ENCODE measurements around the gene POTEC. TPM values are rescaled to one million over a fixed set of nuclear protein-coding genes. Genes with fewer than 3 reads are reported as not detected.
"Not testable (repeated sequence)": the region's sequence is repeated elsewhere in the genome, so short reads cannot be mapped to it uniquely, and the experiment has no call there.

POTEC gene
- total and polyA plus RNA-seq, 2 donors (not counting 3 experiments of a cell fraction or from before 2014, with no cell fraction given): not detected

DNA sequence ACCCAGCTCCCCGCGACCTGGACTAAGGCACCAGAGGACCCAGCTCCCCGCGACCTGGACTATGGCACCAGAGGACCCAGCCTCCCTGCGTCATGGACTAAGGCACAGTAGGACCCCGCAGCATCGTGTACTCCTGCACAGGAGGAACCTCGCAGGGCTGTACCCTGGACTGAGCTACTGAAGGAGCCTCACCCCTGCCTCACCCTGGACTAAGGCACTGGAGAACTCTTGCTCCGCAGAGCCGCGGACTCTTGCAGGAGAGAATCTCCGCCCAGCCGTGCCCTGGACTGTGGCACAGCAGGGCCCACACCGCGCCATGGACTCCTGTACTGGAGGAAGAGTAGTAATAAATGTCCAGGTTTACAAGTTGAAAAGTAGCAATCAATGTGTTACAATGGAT is 67.9 kb downstream of the POTEC start:
- H3K9me1 ChIP-seq (replicated peaks; ENCODE audit: control insufficient read depth, extremely low read depth, insufficient read depth, low read length); BruUV-seq (replicated peaks); H3K79me2 ChIP-seq (ENCODE audit: control insufficient read depth, insufficient read depth, low read length); intact Hi-C loops (cut with micrococcal nuclease); DNase-seq (ENCODE audit: low read depth, low spot score); H3K9me3 ChIP-seq (replicated peaks; ENCODE audit: control insufficient read depth, insufficient read depth, low read length); H3K27me3 ChIP-seq (ENCODE audit: control insufficient read depth in 2 of 2, insufficient read depth in 2 of 2, low read length in 2 of 2); H3K4me3 ChIP-seq (replicated peaks in 1 of 3; ENCODE audit: insufficient read depth in 1 of 3, low read depth in 1 of 3, low read length in 3 of 3); H3K4me2 ChIP-seq (ENCODE audit: insufficient read depth, low read length); H2AFZ ChIP-seq (ENCODE audit: low read depth, low read length); dilution Hi-C loops (cut with MboI; ENCODE audit: extremely low pct_ligation_motif_present, low sequenced_read_pairs); H3K4me1 ChIP-seq (ENCODE audit: control insufficient read depth, extremely low read depth, insufficient read depth, low read length); H4K20me1 ChIP-seq (replicated peaks; ENCODE audit: control insufficient read depth, extremely low read depth, insufficient read depth, low read length); CTCF ChIA-PET; H3K27ac ChIP-seq (ENCODE audit: insufficient read depth, low read depth, low read length); H3K9ac ChIP-seq (replicated peaks; ENCODE audit: extremely low read depth, insufficient read depth, low read length); H3K36me3 ChIP-seq (ENCODE audit: control insufficient read depth in 2 of 2, extremely low read depth in 1 of 2, insufficient read depth in 2 of 2, low read length in 2 of 2); POLR2A ChIA-PET; FAIRE-seq: not testable (repeated sequence)

DNA sequence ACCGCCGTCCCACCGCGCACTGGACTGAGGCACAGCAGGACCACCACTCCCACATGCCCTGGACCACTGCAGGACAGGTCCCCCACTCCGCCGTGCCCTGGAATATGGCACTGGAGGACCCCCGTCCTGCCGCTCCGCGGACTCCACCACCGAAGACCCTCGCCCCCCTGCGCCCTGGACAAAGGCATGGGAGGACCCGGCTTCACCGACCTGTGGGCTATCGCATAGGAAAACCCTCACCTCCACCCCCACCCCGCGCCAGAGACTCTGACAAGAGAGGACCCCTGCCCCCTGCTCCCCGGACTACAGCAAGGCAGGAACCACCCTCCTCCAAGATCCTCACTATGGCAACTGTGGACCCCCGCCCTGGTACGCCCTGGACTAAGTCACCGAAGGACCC is 68.6 kb downstream of the POTEC start:
- H2AFZ ChIP-seq (ENCODE audit: low read depth, low read length); DNase-seq (ENCODE audit: low read depth, low spot score); H3K9me3 ChIP-seq (replicated peaks; ENCODE audit: control insufficient read depth, insufficient read depth, low read length); H3K4me2 ChIP-seq (ENCODE audit: insufficient read depth, low read length); H3K27me3 ChIP-seq (ENCODE audit: control insufficient read depth in 2 of 2, insufficient read depth in 2 of 2, low read length in 2 of 2); H3K27ac ChIP-seq (ENCODE audit: insufficient read depth, low read depth, low read length); H4K20me1 ChIP-seq (replicated peaks; ENCODE audit: control insufficient read depth, extremely low read depth, insufficient read depth, low read length); BruUV-seq (replicated peaks); H3K4me3 ChIP-seq (replicated peaks in 1 of 3; ENCODE audit: insufficient read depth in 1 of 3, low read depth in 1 of 3, low read length in 3 of 3); dilution Hi-C loops (cut with MboI; ENCODE audit: extremely low pct_ligation_motif_present, low sequenced_read_pairs); H3K9me1 ChIP-seq (replicated peaks; ENCODE audit: control insufficient read depth, extremely low read depth, insufficient read depth, low read length); FAIRE-seq; H3K79me2 ChIP-seq (ENCODE audit: control insufficient read depth, insufficient read depth, low read length); CTCF ChIA-PET; POLR2A ChIA-PET; intact Hi-C loops (cut with micrococcal nuclease); H3K36me3 ChIP-seq (ENCODE audit: control insufficient read depth in 2 of 2, extremely low read depth in 1 of 2, insufficient read depth in 2 of 2, low read length in 2 of 2); H3K9ac ChIP-seq (replicated peaks; ENCODE audit: extremely low read depth, insufficient read depth, low read length); H3K4me1 ChIP-seq (ENCODE audit: control insufficient read depth, extremely low read depth, insufficient read depth, low read length): not testable (repeated sequence)

DNA sequence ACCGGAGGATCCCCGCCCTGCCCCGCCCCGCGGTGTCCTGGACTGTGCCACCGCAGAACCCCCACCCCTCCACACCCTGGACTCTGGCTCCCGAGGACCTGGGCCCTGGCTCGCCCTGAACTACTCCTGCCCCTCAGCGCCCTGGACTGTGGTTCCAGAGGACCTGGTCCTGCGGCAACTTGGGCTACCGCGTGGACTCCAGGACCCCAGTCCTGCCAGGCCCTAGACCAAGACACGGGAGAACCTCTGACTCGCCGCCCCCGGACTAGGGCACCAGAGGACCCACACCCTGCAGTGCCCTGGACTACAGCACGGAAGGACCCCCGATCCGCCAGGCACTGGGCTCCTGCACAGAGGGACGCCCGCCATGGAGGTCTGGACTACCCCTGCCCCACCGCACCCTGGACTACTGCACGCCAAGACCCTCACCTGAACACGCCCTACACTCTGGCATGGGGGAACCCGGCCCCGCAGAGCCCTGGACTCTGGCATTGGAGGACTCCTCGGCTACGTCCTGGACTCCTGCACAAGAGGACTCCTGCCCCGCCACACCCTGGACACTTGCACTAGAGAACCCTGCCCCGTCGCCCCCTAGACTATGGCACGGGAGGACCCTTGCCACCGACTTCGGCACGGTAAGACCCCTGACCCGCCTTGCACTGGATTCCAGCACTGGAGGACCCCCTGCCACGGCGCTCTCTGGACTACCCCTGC is 69.2 kb downstream of the POTEC start:
- H3K36me3 ChIP-seq (ENCODE audit: control insufficient read depth in 2 of 2, extremely low read depth in 1 of 2, insufficient read depth in 2 of 2, low read length in 2 of 2); POLR2A ChIA-PET; H3K9me1 ChIP-seq (replicated peaks; ENCODE audit: control insufficient read depth, extremely low read depth, insufficient read depth, low read length); H4K20me1 ChIP-seq (replicated peaks; ENCODE audit: control insufficient read depth, extremely low read depth, insufficient read depth, low read length); H3K9me3 ChIP-seq (replicated peaks; ENCODE audit: control insufficient read depth, insufficient read depth, low read length); FAIRE-seq; H2AFZ ChIP-seq (ENCODE audit: low read depth, low read length); dilution Hi-C loops (cut with MboI; ENCODE audit: extremely low pct_ligation_motif_present, low sequenced_read_pairs); intact Hi-C loops (cut with micrococcal nuclease); H3K27ac ChIP-seq (ENCODE audit: insufficient read depth, low read depth, low read length); CTCF ChIA-PET; DNase-seq (ENCODE audit: low read depth, low spot score); H3K79me2 ChIP-seq (ENCODE audit: control insufficient read depth, insufficient read depth, low read length); BruUV-seq (replicated peaks); H3K4me3 ChIP-seq (replicated peaks in 1 of 3; ENCODE audit: insufficient read depth in 1 of 3, low read depth in 1 of 3, low read length in 3 of 3); H3K9ac ChIP-seq (replicated peaks; ENCODE audit: extremely low read depth, insufficient read depth, low read length); H3K4me2 ChIP-seq (ENCODE audit: insufficient read depth, low read length); H3K27me3 ChIP-seq (ENCODE audit: control insufficient read depth in 2 of 2, insufficient read depth in 2 of 2, low read length in 2 of 2); H3K4me1 ChIP-seq (ENCODE audit: control insufficient read depth, extremely low read depth, insufficient read depth, low read length): not testable (repeated sequence)

DNA sequence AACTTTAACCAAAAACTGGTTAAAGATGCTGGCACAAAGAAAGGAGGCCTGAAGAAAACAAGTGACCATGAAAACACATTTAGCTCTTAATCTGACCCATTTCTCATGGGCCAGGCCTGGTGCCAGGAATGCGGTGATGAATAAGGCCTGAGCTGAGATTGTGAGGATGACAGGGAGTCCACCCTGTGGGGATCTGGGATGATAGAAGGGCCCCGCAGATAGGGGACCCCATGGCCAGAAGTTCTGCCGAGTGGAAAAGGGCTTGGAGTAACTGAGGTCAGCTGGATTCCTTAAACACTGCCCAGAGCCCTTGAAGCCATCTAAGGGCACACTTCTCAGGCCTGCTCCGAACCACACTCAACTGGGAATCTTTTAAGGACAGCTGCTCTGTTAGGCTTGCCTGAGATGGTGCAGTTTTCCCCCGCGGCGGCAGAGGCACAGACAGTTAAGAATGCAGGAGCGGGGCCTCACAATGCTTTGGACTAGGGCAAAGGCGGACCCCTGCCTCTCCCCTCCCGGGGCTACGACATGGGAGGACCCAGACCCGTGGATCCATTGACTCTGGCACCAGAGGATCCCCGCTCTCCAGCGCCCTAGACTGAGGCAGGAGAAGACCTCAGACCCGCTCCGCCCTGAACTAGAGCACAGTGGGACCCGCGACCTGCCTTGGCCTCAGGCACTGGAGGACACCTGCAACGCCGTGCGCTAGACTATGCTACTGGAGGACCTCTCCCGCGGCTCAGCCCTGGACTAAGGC is 70.0 kb downstream of the POTEC start:
- POLR2A ChIA-PET: not testable (repeated sequence)

More for the DNA sequence above, 70.0 kb downstream of the POTEC start:
- H3K9me3 ChIP-seq (replicated peaks; ENCODE audit: control insufficient read depth, insufficient read depth, low read length); H3K27ac ChIP-seq (ENCODE audit: insufficient read depth, low read depth, low read length); intact Hi-C loops (cut with micrococcal nuclease); H3K4me2 ChIP-seq (ENCODE audit: insufficient read depth, low read length); H3K9ac ChIP-seq (replicated peaks; ENCODE audit: extremely low read depth, insufficient read depth, low read length); H3K9me1 ChIP-seq (replicated peaks; ENCODE audit: control insufficient read depth, extremely low read depth, insufficient read depth, low read length); H4K20me1 ChIP-seq (replicated peaks; ENCODE audit: control insufficient read depth, extremely low read depth, insufficient read depth, low read length); H3K4me1 ChIP-seq (ENCODE audit: control insufficient read depth, extremely low read depth, insufficient read depth, low read length); H3K4me3 ChIP-seq (replicated peaks in 1 of 3; ENCODE audit: insufficient read depth in 1 of 3, low read depth in 1 of 3, low read length in 3 of 3); DNase-seq (ENCODE audit: low read depth, low spot score); dilution Hi-C loops (cut with MboI; ENCODE audit: extremely low pct_ligation_motif_present, low sequenced_read_pairs); CTCF ChIA-PET; H3K79me2 ChIP-seq (ENCODE audit: control insufficient read depth, insufficient read depth, low read length); H3K27me3 ChIP-seq (ENCODE audit: control insufficient read depth in 2 of 2, insufficient read depth in 2 of 2, low read length in 2 of 2); BruUV-seq (replicated peaks); FAIRE-seq; H3K36me3 ChIP-seq (ENCODE audit: control insufficient read depth in 2 of 2, extremely low read depth in 1 of 2, insufficient read depth in 2 of 2, low read length in 2 of 2); H2AFZ ChIP-seq (ENCODE audit: low read depth, low read length): not testable (repeated sequence)
